SK-N-SH treated with all-trans-retinoic acid at 6 μM for 48 hours (cell line): ENCODE results near the gene MYOD1.

Experiments
- ATAC-seq: fragments of 200-7000 bp; cut with Tn5 transposase; 3 replicates; pipeline ENCODE4 v1.9.1; 2020; ENCODE audit warnings: mild to moderate bottlenecking, moderate library complexity
- BACH2 ChIP-seq: fragments of 250-450 bp; sonication (Bioruptor Pico); IDR thresholded peaks from 2 replicates; pipeline ENCODE4 v1.9.0; 2021; ENCODE audit warnings: mild to moderate bottlenecking, borderline replicate concordance
- CSRNP3 ChIP-seq: fragments of 250-450 bp; sonication (Bioruptor Pico); IDR thresholded peaks from 2 replicates; pipeline ENCODE4 v1.5.1; 2021; ENCODE audit warnings: mild to moderate bottlenecking, moderate library complexity
- ESRRG ChIP-seq: fragments of 250-450 bp; sonication (Bioruptor Pico); IDR thresholded peaks from 2 replicates; pipeline ENCODE4 v1.6.1; 2021; ENCODE audit warnings: mild to moderate bottlenecking
- GLIS3 ChIP-seq: fragments of 250-450 bp; sonication (Bioruptor Pico); IDR thresholded peaks from 2 replicates; pipeline ENCODE4 v1.5.0; 2020; ENCODE audit warnings: mild to moderate bottlenecking, moderate library complexity
- ISL1 ChIP-seq: fragments of 250-450 bp; sonication (Bioruptor Pico); IDR thresholded peaks from 2 replicates; pipeline ENCODE4 v2.1.2; 2022; ENCODE audit warnings: mild to moderate bottlenecking, moderate library complexity
- OSR1 ChIP-seq: fragments of 250-450 bp; sonication (Bioruptor Pico); IDR thresholded peaks from 2 replicates; pipeline ENCODE4 v1.8.0; 2022; ENCODE audit warnings: moderate library complexity, mild to moderate bottlenecking, inconsistent platforms
- PPARA ChIP-seq: fragments of 250-450 bp; sonication (Bioruptor Pico); IDR thresholded peaks from 2 replicates; pipeline ENCODE4 v1.5.0; 2020; ENCODE audit warnings: mild to moderate bottlenecking, borderline replicate concordance
- RARB ChIP-seq: fragments of 250-450 bp; sonication (Bioruptor Pico); IDR thresholded peaks from 2 replicates; pipeline ENCODE4 v1.8.0; 2021; ENCODE audit warnings: mild to moderate bottlenecking, moderate library complexity
- SNAI2 ChIP-seq: fragments of 250-450 bp; sonication (Bioruptor Pico); IDR thresholded peaks from 2 replicates; pipeline ENCODE4 v1.5.0; 2020; ENCODE audit warnings: mild to moderate bottlenecking, moderate library complexity
- TOX ChIP-seq: fragments of 250-450 bp; sonication (Bioruptor Pico); IDR thresholded peaks from 2 replicates; pipeline ENCODE4 v1.8.0; 2021; ENCODE audit warnings: mild to moderate bottlenecking, moderate library complexity, borderline replicate concordance
- ZC3H10 ChIP-seq: fragments of 250-450 bp; sonication (Bioruptor Pico); IDR thresholded peaks from 2 replicates; pipeline ENCODE4 v1.5.1; 2021; ENCODE audit warnings: mild to moderate bottlenecking, moderate library complexity
- ZFP3 ChIP-seq: fragments of 250-450 bp; sonication (Bioruptor Pico); IDR thresholded peaks from 2 replicates; pipeline ENCODE4 v1.5.0; 2020; ENCODE audit warnings: mild to moderate bottlenecking, moderate library complexity
- ZFP30 ChIP-seq: fragments of 450-650 bp; formaldehyde crosslinking; IDR thresholded peaks from 2 replicates; pipeline ENCODE4 v1.5.0; 2022; ENCODE audit warnings: mild to moderate bottlenecking, moderate library complexity
- ZNF565 ChIP-seq: fragments of 450-650 bp; formaldehyde crosslinking; conservative IDR thresholded peaks from 2 replicates; pipeline ENCODE4 v1.5.0; 2020; ENCODE audit warnings: low read depth, mild to moderate bottlenecking, moderate library complexity
- ZNF70 ChIP-seq: fragments of 450-650 bp; formaldehyde crosslinking; IDR thresholded peaks from 2 replicates; pipeline ENCODE4 v1.5.0; 2020; ENCODE audit warnings: mild to moderate bottlenecking, moderate library complexity
- ZNF8 ChIP-seq: fragments of 450-650 bp; formaldehyde crosslinking; IDR thresholded peaks from 2 replicates; pipeline ENCODE4 v1.5.0; 2020; ENCODE audit warnings: mild to moderate bottlenecking, moderate library complexity
- TF ChIP-seq, protein P1 (sequence below): fragments of 250-450 bp; sonication (Bioruptor Pico); IDR thresholded peaks from 2 replicates; pipeline ENCODE4 v1.5.1; 2020; ENCODE audit warnings: low read depth, mild to moderate bottlenecking, moderate library complexity
- TF ChIP-seq, protein P2 (sequence below): fragments of 250-450 bp; sonication (Bioruptor Pico); IDR thresholded peaks from 2 replicates; pipeline ENCODE4 v1.5.0; 2020; ENCODE audit warnings: mild to moderate bottlenecking, moderate library complexity
- TF ChIP-seq, protein P3 (sequence below): fragments of 250-450 bp; sonication (Bioruptor Pico); IDR thresholded peaks from 2 replicates; pipeline ENCODE4 v1.8.0; 2020; ENCODE audit warnings: mild to moderate bottlenecking, moderate library complexity, borderline replicate concordance

The MYOD1 gene

DNA sequence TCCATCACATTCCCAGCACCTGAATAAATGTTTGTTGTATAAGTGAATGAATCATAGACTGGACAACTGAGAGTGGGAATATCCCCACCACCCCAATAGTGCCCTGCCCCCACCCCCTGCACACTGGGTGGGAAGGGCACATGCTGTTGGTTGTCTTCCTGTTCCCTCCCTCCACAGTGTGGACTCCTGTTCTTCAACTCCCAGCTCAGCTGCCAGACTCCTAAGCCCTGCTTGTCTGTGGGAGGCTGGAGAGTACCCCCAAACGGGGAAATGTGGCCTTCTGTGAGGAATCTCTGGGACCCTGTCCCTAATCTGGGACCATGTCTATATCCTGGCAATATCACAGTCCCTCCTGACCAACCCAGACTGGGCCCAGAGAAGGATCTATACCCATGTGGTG lies 5.5 kb upstream of the MYOD1 start:
- TF ChIP-seq GLIS3 (CRISPR knock-in tag) (no peak), ZFP3 (CRISPR knock-in tag) (no peak), ZNF565 (CRISPR knock-in tag) (no peak), ZNF70 (CRISPR knock-in tag) (no peak), ZNF8 (CRISPR knock-in tag) (no peak), BACH2 (no peak), TOX (CRISPR knock-in tag) (no peak), OSR1 (no peak), ZC3H10 (CRISPR knock-in tag) (no peak), ISL1 (no peak), CSRNP3 (CRISPR knock-in tag) (no peak), ESRRG (CRISPR knock-in tag) (no peak)
- TF ChIP-seq, protein P1, sequence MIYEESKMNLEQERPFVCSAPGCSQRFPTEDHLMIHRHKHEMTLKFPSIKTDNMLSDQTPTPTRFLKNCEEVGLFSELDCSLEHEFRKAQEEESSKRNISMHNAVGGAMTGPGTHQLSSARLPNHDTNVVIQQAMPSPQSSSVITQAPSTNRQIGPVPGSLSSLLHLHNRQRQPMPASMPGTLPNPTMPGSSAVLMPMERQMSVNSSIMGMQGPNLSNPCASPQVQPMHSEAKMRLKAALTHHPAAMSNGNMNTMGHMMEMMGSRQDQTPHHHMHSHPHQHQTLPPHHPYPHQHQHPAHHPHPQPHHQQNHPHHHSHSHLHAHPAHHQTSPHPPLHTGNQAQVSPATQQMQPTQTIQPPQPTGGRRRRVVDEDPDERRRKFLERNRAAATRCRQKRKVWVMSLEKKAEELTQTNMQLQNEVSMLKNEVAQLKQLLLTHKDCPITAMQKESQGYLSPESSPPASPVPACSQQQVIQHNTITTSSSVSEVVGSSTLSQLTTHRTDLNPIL: no peak
- no peak for ATAC-seq

DNA sequence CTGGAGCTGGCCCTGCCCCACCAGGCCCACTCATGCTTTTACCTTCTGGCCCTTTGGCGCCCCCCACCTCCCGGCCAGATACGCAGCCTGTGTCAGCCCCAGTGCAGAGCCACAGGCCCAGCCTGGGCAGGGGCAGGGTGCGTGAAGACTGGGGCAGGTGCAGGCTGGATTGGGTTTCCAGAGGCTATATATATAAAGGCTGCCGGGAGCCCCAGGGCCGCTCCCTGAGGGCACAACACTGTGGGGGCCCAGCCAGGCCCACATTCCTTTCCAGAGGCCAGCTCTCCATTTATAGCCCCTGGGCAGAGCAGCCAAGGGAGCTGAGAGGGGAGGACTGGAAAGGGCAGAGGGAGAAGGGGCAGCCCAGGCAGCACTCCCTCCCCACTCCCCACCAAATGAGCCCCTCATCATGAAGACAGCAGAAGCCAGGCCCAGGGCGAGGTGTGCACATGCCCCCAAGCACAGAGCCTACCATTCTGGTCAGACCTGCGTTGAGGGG lies 5.0 kb upstream of the MYOD1 start:
- no peak for ATAC-seq

More for the DNA sequence above, 5.0 kb upstream of the MYOD1 start:
- TF ChIP-seq ESRRG (CRISPR knock-in tag) (no peak), ZFP30 (no peak), SNAI2 (no peak), BACH2 (no peak), OSR1 (no peak), ZFP3 (CRISPR knock-in tag) (no peak), RARB (CRISPR knock-in tag) (no peak), ZNF565 (CRISPR knock-in tag) (no peak), CSRNP3 (CRISPR knock-in tag) (no peak), ZNF8 (CRISPR knock-in tag) (no peak), ISL1 (no peak), PPARA (no peak), TOX (CRISPR knock-in tag) (no peak), ZC3H10 (CRISPR knock-in tag) (no peak)
- TF ChIP-seq, protein P2, sequence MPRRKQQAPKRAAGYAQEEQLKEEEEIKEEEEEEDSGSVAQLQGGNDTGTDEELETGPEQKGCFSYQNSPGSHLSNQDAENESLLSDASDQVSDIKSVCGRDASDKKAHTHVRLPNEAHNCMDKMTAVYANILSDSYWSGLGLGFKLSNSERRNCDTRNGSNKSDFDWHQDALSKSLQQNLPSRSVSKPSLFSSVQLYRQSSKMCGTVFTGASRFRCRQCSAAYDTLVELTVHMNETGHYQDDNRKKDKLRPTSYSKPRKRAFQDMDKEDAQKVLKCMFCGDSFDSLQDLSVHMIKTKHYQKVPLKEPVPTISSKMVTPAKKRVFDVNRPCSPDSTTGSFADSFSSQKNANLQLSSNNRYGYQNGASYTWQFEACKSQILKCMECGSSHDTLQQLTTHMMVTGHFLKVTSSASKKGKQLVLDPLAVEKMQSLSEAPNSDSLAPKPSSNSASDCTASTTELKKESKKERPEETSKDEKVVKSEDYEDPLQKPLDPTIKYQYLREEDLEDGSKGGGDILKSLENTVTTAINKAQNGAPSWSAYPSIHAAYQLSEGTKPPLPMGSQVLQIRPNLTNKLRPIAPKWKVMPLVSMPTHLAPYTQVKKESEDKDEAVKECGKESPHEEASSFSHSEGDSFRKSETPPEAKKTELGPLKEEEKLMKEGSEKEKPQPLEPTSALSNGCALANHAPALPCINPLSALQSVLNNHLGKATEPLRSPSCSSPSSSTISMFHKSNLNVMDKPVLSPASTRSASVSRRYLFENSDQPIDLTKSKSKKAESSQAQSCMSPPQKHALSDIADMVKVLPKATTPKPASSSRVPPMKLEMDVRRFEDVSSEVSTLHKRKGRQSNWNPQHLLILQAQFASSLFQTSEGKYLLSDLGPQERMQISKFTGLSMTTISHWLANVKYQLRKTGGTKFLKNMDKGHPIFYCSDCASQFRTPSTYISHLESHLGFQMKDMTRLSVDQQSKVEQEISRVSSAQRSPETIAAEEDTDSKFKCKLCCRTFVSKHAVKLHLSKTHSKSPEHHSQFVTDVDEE (CRISPR knock-in tag): no peak
- TF ChIP-seq, protein P1: no peak
- TF ChIP-seq, protein P3, sequence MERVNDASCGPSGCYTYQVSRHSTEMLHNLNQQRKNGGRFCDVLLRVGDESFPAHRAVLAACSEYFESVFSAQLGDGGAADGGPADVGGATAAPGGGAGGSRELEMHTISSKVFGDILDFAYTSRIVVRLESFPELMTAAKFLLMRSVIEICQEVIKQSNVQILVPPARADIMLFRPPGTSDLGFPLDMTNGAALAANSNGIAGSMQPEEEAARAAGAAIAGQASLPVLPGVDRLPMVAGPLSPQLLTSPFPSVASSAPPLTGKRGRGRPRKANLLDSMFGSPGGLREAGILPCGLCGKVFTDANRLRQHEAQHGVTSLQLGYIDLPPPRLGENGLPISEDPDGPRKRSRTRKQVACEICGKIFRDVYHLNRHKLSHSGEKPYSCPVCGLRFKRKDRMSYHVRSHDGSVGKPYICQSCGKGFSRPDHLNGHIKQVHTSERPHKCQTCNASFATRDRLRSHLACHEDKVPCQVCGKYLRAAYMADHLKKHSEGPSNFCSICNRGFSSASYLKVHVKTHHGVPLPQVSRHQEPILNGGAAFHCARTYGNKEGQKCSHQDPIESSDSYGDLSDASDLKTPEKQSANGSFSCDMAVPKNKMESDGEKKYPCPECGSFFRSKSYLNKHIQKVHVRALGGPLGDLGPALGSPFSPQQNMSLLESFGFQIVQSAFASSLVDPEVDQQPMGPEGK: no peak
